Colonic mucosa (tissue), 4 donors: Measurements from ENCODE around the gene GPX4. TPM values are rescaled to one million over a fixed set of nuclear protein-coding genes. Genes with fewer than 3 reads are reported as not detected.

Experiments used
- DNase-seq: peaks from one replicate; pipeline ENCODE4 v3.0.0-alpha.2; 2020
- H3K27ac ChIP-seq: fragments of 200-600 bp; one replicate; pipeline ENCODE4 v1.8.0; 2021
- H3K27me3 ChIP-seq: fragments of 200-600 bp; one replicate; pipeline ENCODE4 v1.8.0; 2021
- H3K36me3 ChIP-seq: fragments of 200-600 bp; one replicate; pipeline ENCODE4 v1.8.0; 2021
- H3K4me1 ChIP-seq: fragments of 200-600 bp; one replicate; pipeline ENCODE4 v1.8.0; 2021; ENCODE audit warnings: mild to moderate bottlenecking
- H3K4me3 ChIP-seq: fragments of 200-600 bp; one replicate; pipeline ENCODE4 v1.8.0; 2021
- H3K9ac ChIP-seq, 2 donors: one replicate each; pipeline ENCODE4 v1.7.0; 2013; ENCODE audit warnings: control low read depth in 2 of 2, low read depth in 2 of 2, low read length in 2 of 2
- H3K9me3 ChIP-seq: fragments of 200-600 bp; one replicate; pipeline ENCODE4 v1.8.0; 2021
- intact Hi-C: fragments of 100-400 bp; cut with DNase I; formaldehyde crosslinking; loops from one replicate; pipeline ENCODE4 v1.14.1; 2022
- total RNA-seq, 2 donors: library from RNA; stranded (reverse); fragmentation: NEBNext Ultra II Directional in 1 of 2; extraction: Animal tissue kit (Norgen Biotek cat#: 25700) in 1 of 2; gene quantifications; one replicate each; pipeline ENCODE4 v1.2.1, GENCODE V29; 2021
- TF ChIP-seq, protein P1 (sequence below): fragments of 200-600 bp; IDR thresholded peaks from one replicate; pipeline ENCODE4 v1.8.0; 2022; ENCODE audit warnings: antibody characterized with exemption, mild to moderate bottlenecking
- donor health status: healthy.
- donor health status: DM: no; HTN: no; CAD: no.
- donor health status: DM: no; HTN: no; CAD: no.

Gene GPX4
- total RNA-seq, 2 donors from 2014 or later: 187 to 189 TPM

DNA sequence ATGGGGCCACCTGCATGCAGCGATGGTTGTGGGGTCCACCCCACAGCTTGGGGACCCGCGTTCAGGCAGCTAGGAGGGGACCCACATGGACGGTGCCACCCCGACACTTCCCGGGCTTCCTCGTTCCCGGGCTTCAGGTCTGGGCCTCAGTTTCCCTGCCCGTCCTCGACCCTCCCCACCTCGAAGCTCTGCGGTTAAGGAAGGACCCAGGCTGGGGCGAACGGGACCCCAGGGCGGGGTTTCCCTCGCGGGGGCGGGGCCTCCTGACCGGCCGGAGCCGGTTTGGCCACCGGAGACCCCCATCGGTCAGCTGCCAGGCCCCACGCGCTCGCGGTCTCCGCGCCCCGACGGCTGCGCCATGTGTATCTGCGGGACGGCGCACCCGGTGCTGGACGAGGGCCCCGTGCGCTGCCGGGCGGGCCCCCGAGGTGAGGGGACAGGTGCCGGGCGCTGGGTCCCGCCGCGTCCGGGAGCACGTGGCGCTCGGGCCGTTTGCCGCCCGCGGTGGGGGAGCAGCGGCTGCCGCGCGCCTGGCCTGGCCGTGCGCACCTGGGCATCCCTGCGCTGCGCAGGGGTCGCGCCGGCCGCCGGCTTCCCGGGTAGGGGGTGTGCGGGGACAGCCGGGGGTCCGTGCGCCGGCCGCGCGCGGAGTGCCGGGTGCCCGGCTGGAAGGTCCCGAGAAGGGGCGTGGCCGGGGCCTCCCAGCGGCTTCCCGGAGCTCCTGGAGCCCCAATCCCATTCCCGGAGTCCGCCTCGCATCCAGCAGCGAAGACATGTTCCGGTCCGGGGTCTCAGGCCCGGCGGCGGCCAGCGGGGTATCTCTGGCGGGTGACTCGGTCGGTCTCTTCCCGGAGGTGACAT, 32.6 kb upstream of the GPX4 start:
- no peak overlapping the region for H3K9ac ChIP-seq
- H3K27me3 ChIP-seq: peaks cover 35% of the 10 kb centered on the region
- H3K9me3 ChIP-seq: no peaks in the 10 kb centered on the region
- TF ChIP-seq, protein P1, sequence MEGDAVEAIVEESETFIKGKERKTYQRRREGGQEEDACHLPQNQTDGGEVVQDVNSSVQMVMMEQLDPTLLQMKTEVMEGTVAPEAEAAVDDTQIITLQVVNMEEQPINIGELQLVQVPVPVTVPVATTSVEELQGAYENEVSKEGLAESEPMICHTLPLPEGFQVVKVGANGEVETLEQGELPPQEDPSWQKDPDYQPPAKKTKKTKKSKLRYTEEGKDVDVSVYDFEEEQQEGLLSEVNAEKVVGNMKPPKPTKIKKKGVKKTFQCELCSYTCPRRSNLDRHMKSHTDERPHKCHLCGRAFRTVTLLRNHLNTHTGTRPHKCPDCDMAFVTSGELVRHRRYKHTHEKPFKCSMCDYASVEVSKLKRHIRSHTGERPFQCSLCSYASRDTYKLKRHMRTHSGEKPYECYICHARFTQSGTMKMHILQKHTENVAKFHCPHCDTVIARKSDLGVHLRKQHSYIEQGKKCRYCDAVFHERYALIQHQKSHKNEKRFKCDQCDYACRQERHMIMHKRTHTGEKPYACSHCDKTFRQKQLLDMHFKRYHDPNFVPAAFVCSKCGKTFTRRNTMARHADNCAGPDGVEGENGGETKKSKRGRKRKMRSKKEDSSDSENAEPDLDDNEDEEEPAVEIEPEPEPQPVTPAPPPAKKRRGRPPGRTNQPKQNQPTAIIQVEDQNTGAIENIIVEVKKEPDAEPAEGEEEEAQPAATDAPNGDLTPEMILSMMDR: no peak
- no peaks in the 10 kb centered on the region for H3K36me3 ChIP-seq
- no peak overlapping the region for H3K4me3 ChIP-seq
- peaks cover 23% of the 10 kb centered on the region for H3K4me1 ChIP-seq
- H3K27ac ChIP-seq: no peak overlapping the region
- no peak for DNase-seq
- intact Hi-C loops: no loop called here

DNA sequence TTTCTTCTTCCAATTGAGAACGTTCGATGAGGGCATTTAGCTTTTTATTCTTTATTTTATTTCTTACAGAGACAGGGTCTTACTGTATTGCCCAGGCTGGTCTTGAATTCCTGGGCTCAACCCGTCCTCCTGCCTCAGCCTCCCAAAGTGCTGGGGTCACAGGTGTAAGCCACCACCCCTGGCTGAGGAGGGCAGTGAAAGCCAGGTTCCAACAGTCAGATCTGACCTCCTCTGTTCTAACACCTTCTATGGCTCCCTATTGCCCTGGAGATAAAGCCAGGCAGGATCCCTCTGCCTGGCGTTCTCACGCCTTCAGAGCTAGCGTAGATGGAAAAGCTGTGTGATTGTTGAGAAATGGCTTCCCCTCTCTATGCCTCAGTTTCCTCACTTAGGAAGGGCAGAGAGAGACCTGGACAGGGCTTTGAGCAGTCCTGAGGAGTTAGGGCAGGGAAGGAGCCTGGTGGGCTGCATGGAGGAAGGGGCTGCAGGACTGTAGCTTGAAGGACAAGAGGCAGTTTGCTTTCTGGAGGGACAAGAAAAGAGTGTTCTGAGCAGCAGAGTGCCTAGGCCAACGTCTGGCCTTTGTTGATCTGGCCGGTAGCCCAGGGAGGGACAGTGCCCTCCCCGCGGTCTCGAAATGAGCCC, 31.3 kb upstream of the GPX4 start:
- TF ChIP-seq, protein P1: no peak
- Histone ChIP-seq H3K27me3 (peaks cover 22% of the 10 kb centered on the region), H3K4me3 (no peak overlapping the region), H3K27ac (no peak overlapping the region), H3K4me1 (peaks cover 13% of the 10 kb centered on the region), H3K9me3 (no peaks in the 10 kb centered on the region), H3K36me3 (no peaks in the 10 kb centered on the region), H3K9ac (no peak overlapping the region)
- no peak for DNase-seq
- intact Hi-C loops: no loop called here

DNA sequence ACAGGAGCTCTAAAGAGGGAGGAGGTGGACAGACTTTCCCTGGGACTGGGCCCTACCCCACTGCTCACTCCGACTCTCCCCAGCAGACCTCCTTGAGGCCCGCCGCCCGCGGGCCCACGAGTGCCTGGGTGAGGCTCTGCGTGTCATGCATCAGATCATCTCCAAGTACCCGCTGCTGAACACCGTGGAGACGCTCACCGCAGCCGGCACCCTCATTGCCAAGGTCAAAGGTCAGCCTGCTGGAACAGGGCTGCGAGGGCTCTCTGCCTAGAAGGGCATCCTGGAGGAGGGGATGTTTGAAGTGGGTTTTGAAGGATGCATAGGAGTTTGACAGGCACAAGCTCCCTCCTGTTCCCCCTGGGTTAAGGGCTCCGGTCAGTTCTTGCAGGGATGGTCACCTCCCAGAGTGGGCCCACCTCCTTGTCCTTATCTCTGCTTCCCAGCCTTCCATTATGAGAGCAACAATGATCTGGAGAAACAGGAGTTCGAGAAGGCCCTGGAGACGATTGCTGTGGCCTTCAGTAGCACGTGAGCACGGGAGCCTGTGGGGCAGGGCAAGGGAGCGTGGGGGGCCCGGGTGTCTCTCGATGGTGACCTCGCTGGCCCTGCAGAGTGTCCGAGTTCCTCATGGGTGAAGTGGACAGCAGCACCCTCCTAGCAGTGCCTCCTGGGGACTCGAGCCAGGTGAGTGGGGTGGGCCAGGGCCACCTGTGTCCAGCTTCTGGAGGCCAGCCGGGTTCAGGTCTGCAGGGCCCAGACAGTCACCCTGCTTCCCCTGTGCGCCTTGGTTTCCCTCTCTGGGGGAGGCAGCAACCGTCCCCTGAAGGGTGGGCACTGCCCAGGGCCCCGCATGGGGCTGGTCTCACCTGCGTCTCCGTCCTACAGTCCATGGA, 30.5 kb upstream of the GPX4 start:
- H3K4me1 ChIP-seq: peaks cover 13% of the 10 kb centered on the region
- H3K4me3 ChIP-seq: no peak overlapping the region
- H3K27me3 ChIP-seq: peaks cover 22% of the 10 kb centered on the region
- TF ChIP-seq, protein P1: no peak
- H3K36me3 ChIP-seq: no peaks in the 10 kb centered on the region
- no peaks in the 10 kb centered on the region for H3K9me3 ChIP-seq
- no peak overlapping the region for H3K27ac ChIP-seq
- intact Hi-C loops: no loop called here
- DNase-seq: no peak
- no peak overlapping the region for H3K9ac ChIP-seq

DNA sequence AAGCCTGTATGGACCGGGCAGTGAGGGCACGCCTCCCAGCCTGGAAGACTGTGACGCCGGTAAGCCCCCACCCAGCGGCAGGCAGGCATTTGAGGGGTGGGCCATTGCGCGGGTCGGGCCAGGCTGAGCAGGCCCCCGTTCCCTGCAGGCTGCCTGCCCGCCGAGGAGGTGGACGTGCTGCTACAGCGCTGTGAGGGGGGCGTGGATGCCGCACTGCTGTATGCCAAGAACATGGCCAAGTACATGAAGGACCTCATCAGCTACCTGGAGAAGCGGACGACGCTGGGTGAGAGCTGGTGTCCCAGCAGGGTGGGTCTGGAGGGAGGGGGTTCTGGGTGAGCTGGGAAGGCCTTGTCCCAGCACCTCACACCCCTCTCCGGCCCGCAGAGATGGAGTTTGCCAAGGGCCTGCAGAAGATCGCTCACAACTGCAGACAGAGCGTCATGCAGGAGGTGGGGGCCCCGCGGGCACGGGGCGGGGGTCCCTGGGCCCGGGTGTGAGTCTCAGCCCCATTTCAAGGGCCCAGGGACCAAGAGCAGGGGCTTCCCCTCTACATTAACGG, 29.8 kb upstream of the GPX4 start:
- Histone ChIP-seq H3K9ac (peak overlapping the region in 1 of 2 donors; percentile 12), H3K4me3 (no peak overlapping the region), H3K36me3 (no peaks in the 10 kb centered on the region), H3K27ac (peak overlapping the region; percentile 5), H3K9me3 (no peaks in the 10 kb centered on the region), H3K27me3 (peaks cover 22% of the 10 kb centered on the region), H3K4me1 (peaks cover 9% of the 10 kb centered on the region)
- intact Hi-C loops: no loop called here
- TF ChIP-seq, protein P1: no peak
- no peak for DNase-seq
